Stimulated activated CD8-positive, alpha-beta memory T cell treated with anti-CD3 and anti-CD28 coated beads, Interleukin-2, amount 100 ng/mL, for 48 hours (primary cell): ENCODE results near the gene TMCC1.
"Not testable (repeated sequence)": the region's sequence is repeated elsewhere in the genome, so short reads cannot be mapped to it uniquely, and the experiment has no call there.

ENCODE experiments used
- DNase-seq, 2 donors: peaks; one replicate each; pipeline ENCODE4 v3.0.0-alpha.2; 2020; ENCODE audit warnings: low read depth in 2 of 2

Gene TMCC1

DNA sequence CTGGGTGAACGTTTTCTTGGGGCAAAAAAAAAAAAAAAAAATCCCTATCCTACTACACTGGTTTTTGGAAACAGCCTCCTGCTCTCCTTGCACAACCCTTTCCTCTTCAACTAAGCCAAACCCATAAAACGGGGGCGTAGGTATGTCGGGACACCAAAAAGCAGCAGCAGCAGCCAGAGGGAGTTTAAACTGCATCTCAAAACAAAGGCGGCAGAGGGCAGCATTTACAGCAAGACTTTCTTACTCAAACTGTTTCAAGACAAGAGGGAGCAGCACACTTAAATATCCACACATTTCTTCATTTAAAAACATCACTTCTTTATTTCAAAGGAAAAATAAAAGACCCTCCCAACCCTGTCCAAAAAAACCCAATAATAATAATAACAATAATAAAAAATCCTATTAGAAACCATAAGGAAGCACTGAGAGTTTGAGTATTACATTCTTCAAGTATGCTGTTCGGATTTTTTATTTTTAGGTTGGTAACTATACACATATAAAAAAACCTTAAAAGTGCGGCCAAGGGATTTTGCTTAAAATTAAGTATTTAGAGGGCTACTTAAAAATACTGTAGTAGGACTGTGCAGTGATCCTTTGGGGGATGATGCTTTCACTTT, 243.1 kb downstream of the TMCC1 start:
- peak; percentile 20 to 32 for DNase-seq

DNA sequence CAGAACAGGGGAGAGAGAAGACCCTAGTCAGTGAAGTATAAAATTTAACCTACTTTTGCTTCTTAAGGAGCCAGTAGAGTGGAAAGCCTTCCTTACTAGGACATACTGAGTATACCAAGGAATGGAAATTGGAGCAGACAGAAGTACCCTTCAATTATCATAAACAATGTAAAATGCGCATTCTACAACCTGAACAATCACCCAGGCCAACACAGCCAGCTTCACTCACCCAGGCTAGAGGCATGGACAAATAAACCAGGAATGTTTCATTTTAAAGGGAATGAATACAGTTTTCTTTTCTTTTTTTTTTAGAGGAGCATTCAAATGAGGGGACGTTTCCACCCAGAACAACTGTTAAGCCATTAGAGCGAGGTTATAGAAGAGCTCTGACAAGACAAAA, 245.1 kb downstream of the TMCC1 start:
- DNase-seq, result no peak

GRCh38 chr3:129645286-129645685, 248.2 kb downstream of the TMCC1 start:
- DNase-seq, result no peak

GRCh38 chr3:129644836-129645235, 248.7 kb downstream of the TMCC1 start:
- DNase-seq, result no peak

- DNase-seq, result not testable (repeated sequence)
Observed at GRCh38 chr3:129641567-129642260, 251.8 kb downstream of the TMCC1 start.

DNA sequence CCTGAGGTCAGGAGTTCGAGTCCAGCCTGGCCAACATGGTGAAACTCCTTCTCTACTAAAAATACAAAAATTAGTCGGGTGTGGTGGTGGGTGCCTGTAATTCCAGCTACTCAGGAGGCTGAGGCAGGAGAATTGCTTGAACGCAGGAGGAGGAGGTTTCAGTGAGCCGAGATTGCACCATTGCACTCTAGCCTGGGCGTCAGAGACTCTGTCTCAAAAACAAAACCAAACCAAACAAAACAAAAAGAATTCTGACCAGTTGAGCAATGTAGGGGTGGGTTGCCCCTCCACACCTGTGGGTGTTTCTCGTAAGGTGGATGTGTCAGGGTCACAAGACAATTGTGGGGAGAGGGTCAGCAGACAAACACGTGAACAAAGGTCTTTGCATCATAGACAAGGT, 252.5 kb downstream of the TMCC1 start:
- DNase-seq, result not testable (repeated sequence)

DNA sequence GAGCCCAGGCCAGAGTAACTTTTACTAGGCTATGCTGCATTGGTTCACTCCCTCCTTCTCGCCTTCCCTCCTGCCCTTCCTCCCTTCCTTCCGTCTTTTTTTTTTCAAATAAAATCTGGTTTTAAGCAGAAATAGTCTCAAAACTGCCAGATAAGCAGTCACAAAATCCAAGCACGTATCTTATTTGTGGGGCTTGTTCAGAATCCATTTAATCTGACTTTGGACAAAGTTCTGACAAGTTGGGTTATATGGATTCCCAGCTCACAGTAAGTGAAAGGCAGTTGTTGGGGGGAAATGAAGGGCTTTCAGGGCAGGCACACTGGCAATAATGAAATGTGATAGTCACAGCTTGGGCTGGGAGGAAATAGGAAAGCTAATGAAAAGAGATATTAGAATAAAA, 255.0 kb downstream of the TMCC1 start:
- no peak for DNase-seq

DNA sequence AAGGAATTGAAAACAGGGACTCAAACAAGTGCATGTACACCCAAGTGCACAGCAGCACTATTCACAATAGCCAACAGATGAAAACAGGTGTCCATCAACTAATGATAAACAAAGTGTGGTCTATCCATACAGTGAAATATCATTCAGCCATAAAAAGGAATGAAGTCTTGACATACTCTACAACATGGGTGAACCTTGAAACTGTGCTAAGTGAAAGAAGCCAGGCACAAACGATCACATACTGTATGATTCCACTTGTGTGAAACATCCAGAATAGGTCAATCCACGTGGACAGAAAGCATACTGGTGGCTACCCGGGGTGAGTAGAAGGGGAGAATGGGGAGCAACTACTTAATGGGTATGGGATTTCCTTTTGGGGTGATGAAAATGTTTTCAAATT, 257.4 kb downstream of the TMCC1 start:
- no peak for DNase-seq

DNA sequence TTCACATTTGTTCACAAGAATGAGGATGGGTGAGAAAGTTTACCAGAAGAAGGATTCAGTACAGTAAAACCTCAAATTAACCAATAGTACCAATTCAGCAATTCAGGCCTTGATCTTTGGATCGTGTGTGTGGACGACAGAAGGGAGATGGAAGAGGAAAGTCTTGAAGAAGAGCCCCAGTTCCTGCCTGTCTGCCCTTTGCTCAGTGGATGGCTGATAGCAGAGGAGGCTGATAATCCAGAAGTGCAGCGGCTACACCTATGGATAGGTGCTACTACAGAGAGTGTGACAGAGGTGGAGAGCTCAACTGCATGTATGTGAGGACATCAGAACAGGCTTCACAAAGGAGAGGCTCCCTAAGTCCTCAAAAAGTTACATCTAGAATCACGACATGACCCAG, 257.9 kb downstream of the TMCC1 start:
- DNase-seq, result no peak

GRCh38 chr3:129633751-129634481, 259.6 kb downstream of the TMCC1 start:
- no peak for DNase-seq

DNA sequence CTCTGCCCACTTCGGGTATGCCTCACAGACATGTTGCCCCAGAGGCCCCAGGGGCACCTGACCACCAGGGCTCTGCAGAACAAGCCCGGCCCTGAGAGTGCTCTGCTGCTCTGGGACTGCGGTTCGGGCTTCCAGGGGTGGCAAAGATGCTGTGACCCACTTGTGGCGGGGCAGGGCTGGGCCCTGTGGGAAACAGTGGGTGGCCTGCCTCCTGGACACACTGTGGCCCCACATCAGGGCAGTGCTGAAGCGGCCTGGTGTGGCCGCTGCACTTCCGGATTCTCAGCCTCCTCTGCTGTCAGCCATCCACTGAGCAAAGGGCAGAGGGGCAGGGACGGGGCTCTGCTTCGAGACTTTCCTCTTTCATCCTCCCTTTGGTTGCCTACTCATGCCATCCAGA, 260.5 kb downstream of the TMCC1 start:
- DNase-seq, result no peak

DNA sequence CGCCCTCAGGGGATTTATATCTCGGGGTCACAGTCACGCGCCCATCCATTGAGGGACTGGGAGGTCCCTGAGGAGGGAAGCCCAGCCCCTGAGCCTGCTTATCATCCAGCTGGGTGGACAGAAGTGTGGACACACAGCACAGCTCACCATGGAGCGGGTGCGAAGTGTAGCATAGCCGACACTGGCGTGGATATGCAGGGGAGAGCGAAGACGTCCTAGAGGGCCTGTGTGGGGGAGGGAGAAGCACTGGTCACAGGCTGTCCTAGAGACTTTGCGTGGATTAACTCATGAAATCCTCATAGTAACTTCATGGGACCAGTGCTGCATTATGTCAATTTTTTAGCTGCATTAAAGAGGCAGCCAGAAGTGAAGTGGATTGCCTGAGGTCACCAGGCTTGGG, 261.0 kb downstream of the TMCC1 start:
- no peak for DNase-seq

DNA sequence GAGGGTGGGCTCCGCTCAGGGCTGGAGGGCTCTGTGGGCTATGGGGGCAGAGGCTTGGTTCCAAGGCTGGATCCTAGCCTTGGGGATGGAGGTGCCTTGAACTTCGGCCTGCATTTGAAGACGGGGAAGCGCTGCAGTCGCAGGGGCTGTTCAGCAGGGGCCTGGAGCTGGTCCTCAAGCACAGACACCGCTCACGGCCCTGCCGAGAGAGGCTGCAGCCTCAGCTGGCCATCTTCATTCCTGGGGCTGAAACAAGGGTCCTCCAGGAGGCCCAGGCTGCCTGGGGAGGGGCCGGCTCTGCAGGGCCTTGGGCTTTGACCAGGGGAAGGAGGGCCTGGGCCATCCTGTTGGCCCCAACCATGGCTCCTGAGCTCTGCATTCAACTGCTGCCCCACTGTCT, 261.5 kb downstream of the TMCC1 start:
- DNase-seq, result no peak

DNA sequence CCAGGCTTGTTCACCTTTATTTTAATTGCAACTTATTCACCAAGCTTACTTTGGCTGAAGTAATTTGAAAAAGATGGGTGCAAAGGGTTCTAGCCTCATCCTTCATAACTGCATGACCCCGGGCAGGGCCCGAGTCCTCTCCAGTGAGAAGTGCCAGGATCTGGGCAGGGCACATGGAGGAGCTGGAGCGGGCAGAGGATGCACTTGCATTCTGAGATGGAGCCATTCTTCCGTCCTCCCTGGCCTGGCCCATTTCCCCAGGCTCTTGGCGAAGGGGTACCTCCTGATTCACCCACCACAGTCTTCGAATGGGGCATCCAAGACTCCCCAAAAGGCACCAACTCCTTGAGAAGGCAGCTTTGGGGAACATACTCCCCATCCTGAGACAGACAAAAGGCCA, 264.5 kb downstream of the TMCC1 start:
- no peak for DNase-seq

DNA sequence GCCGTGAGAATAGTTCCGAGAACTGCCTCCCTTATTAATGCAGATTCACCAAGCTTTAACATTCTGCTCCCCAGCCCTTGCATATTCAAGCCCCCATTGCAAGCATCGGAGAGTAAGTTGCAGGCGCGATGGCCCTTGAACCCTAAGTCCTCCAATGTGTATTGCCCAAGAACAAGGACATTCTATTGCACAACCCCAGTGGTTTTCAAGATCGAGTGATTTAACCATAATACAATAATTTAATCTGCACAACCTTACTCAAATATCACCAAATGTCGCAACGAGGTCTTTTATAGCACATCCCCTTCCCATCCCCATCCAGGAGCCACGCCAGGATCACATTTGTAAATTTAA, 265.4 kb downstream of the TMCC1 start:
- DNase-seq, result no peak

GRCh38 chr3:129627350-129628168, 266.0 kb downstream of the TMCC1 start:
- DNase-seq, result peak; percentile 35 to 45

GRCh38 chr3:129626744-129627349, 266.7 kb downstream of the TMCC1 start:
- peak; percentile 79 for DNase-seq

- no peak for DNase-seq
Observed at GRCh38 chr3:129625072-129625874, 268.2 kb downstream of the TMCC1 start.

DNA sequence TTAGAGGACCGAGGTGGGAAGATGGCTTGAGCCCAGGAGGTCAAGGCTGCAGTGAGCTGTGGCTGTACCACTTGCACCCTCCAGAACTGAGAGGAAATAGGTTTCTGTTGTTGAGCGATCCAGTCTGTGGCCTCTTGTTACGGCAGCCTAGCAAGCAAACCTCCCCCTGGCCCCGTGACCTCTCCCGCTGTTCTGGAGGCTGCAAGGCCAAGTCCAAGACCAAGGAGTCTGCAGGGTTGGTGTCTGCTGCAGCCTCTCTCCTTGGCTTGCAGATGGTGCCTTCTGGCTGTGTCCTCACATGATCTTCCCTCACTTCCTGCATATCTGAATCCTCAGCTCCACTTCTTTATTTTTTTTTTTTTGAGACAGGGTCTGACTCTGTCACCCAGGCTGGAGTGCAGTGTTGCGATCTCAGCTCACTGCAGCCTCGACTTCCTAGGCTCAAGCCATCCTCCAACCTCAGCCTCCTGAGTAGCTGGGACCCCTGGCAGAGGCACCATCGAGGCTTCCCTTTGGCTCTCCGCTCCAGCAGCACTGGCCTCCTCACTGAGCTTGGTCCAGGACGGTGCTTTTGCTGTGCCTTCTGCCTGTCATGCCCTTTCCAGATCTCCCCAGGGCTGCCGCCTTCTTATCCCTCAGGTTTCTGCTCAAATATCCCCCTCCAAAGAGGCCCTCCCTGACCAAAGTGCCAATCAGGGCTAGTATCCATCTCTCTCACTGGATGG, 269.0 kb downstream of the TMCC1 start:
- no peak for DNase-seq

- DNase-seq, result no peak
Observed at GRCh38 chr3:129623447-129624118, 269.9 kb downstream of the TMCC1 start.
